22Rv1 (cell line): Measurements from ENCODE around the gene TMBIM4.

Experiments
- H3K27ac ChIP-seq: fragments of 450-650 bp; 2 replicates; pipeline ENCODE4 v1.5.1; 2017
- ZFX ChIP-seq: fragments of 450-650 bp; IDR thresholded peaks from 2 replicates; pipeline ENCODE4 v1.6.1; 2017; ENCODE audit warnings: antibody characterized with exemption, borderline replicate concordance
- TF ChIP-seq, protein P1 (sequence below): fragments of 450-650 bp; IDR thresholded peaks from 2 replicates; pipeline ENCODE4 v1.5.1; 2017; ENCODE audit warnings: mild to moderate bottlenecking

Gene TMBIM4

DNA sequence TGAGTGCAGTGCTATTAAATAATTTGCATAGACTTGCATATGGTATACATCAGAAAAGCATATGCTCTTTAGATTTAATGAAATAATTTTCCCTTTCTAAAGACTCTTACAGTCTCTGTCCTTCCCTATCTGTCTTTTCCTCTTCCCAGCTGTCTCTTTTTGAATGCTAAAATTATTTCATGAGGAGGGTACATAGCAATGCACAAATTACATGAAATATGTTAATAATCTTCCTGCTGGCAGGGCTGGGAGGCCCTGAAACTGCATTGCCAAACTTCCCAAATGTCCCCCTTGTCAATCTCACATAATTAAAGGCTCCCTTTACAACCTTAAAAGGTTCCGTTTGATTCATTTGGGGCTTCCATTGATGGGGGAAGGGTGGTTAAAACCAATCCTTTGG, 61.4 kb downstream of the TMBIM4 start:
- no peak for TF ChIP-seq ZFX
- TF ChIP-seq, protein P1, sequence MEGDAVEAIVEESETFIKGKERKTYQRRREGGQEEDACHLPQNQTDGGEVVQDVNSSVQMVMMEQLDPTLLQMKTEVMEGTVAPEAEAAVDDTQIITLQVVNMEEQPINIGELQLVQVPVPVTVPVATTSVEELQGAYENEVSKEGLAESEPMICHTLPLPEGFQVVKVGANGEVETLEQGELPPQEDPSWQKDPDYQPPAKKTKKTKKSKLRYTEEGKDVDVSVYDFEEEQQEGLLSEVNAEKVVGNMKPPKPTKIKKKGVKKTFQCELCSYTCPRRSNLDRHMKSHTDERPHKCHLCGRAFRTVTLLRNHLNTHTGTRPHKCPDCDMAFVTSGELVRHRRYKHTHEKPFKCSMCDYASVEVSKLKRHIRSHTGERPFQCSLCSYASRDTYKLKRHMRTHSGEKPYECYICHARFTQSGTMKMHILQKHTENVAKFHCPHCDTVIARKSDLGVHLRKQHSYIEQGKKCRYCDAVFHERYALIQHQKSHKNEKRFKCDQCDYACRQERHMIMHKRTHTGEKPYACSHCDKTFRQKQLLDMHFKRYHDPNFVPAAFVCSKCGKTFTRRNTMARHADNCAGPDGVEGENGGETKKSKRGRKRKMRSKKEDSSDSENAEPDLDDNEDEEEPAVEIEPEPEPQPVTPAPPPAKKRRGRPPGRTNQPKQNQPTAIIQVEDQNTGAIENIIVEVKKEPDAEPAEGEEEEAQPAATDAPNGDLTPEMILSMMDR: no peak
- H3K27ac ChIP-seq: no peak overlapping the region

DNA sequence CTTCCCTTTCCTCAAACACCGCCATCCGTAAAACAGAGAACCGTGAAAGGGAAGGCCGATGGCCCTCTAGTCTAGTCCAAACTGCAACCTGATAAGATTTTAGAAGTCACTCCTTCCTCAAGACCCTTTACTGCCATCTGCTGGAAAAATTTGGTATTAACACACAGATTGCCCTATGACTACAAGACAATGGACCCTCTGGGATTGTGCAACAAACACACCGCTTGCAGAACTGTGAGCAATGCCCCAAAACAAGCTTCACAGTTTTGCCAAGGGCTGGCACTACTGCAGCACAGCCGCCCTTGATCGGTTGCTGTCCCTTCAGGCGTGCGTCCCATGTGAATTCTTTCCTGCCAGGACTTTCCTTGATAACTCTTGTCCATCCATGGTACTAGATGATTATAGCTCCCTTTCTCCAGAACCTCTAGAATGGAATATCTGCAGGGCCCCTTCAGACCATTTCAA, 62.3 kb downstream of the TMBIM4 start:
- TF ChIP-seq ZFX: no peak
- TF ChIP-seq, protein P1: peak; percentile 93
- no peak overlapping the region for H3K27ac ChIP-seq

DNA sequence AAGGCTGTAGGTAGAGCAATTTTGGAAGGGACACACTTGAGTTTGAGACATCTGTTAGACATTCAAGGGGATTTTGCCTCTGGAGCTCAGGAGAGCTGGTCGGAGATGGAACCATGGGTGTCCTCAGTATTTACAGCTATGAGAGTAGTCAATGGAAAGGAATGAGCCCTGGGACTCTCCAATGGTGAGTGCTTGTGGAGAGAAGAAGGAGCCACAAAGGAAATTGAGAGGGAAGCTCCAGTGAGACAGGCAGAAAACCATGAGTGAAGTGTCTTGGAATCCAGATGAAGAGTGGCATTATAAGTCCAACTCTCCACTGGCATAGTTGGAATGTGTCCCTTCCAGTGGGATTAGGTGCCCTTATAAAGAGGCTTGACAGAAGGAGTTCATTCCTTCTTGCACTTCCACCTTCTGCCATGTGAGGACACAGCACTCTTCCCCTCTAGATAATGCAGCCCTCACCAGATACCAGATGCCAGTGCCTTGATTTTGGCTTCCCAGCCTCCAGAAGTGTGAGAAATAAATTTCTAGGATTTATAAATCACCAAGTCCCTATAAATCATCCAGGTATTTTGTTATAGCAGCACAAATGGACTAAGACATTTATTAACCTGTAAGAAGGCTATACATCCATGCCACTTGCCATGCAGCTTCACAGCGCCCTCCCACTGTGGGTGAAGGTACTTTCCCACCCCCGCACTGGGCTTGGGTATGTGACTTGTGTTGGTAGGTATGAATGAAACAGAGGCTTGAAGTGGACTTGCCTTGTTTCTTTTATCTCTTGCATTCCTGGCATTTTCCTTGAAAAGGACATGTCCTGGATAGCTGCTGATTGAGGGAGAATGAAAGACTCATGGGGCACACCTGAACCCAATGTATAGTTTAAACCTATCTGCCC, 66.5 kb downstream of the TMBIM4 start:
- no peak for TF ChIP-seq ZFX
- TF ChIP-seq, protein P1: peak; percentile 58
- H3K27ac ChIP-seq: no peak overlapping the region

DNA sequence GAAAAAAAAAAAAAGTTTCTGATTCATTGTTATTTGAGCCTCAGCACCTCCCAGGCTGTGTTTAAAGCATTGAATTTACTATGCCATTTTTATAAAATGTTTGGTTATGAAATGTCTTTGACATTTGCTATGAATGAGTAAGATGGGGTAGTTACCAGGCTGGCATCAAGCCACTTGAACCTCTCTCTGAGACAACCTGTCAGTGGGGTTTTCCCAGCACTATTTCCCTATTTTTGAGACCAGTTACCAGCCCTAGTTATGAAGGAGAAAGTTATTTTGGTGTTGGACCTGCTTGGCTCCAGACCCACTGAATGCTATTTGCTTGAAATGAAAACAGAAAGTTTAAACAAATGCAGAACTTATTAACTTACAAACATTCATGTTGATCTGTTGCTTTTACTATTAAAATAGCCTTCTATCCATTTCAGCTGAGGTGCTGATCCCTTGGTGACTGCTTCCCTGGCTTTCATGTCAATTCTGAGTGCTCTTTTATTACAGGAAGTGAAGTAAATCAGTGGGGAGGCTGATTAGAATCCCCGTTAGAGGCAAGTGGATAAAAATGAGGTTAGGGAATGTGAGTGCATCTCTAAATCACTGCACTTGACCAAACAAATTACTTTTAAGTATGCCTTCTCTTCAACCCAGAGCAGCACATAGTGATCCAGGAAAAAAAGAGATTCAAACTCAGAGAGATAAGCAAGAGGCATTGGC, 77.1 kb downstream of the TMBIM4 start:
- TF ChIP-seq, protein P1: no peak
- H3K27ac ChIP-seq: no peak overlapping the region

DNA sequence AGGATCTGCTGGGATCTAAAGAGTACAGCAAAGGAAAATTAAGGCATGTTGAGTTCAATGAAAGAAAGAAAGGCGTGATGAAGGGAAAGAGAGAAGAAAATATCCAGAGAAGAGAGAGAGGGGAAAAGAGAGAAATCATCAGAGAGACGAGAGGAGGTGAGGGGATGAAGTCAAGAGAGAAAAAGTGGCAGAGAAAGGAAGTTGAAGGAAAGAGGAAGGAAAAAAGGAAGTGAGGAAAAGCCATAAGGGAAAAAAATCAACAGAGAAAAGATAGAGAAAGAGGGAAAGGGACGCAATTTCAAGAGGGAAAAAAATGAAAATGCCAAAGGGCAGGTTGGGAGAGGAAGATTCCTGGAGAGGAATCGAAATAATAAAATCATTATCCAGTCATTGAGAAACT, 79.6 kb downstream of the TMBIM4 start:
- H3K27ac ChIP-seq: no peak overlapping the region
- no peak for TF ChIP-seq ZFX
- TF ChIP-seq, protein P1: no peak

DNA sequence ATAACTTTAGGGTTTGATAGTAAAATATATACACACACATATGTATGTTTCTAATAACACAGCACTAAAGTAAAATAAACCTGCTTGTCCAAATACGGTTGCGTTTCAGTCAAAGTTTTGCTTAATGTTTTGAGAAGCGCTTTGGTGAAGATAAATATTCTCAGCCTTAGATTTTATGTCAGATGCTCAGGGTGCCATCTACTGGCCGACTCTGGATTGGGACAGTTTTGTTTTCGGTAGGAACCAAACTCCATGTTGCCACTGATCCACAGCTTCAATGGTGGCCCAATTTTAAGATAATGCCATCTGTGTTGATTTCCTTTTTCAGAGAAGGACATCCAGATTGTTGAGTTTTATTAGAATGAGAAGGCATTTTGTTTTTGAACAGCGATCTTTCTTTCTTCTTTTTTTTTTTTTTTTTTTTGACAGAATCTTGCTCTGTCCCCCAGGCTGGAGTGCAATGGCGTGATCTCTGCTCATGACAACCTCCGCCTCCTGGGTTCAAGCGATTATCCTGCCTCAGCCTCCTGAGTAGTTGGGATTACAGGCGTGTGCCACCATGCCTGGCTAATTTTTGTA, 82.3 kb downstream of the TMBIM4 start:
- TF ChIP-seq, protein P1: peak; percentile 97
- no peak for TF ChIP-seq ZFX
- H3K27ac ChIP-seq: no peak overlapping the region
